Gastrocnemius medialis (tissue), 4 donors: ENCODE results near the gene FBLN2.

ENCODE experiments used
- CTCF ChIP-seq, 5 experiments: fragments of 450-650 bp in 3 of 5; fragments of 200-600 bp in 2 of 5; sonication (generic) in 2 of 5; IDR thresholded peaks in 4 of 5; conservative IDR thresholded peaks in 1 of 5; 1 replicate in 4 of 5; 2 replicates in 1 of 5; pipeline ENCODE4 v1.5.1; 2016 to 2019; ENCODE audit warnings: antibody characterized with exemption in 5 of 5, mild to moderate bottlenecking in 3 of 5, moderate library complexity in 3 of 5
- POLR2A ChIP-seq, 2 donors: fragments of 450-650 bp; IDR thresholded peaks; one replicate each; pipeline ENCODE4 v1.6.1; 2017; ENCODE audit warnings: antibody characterized with exemption in 2 of 2, mild to moderate bottlenecking in 2 of 2, moderate library complexity in 2 of 2

GRCh38 chr3:13651057-13651400, 102.1 kb downstream of the FBLN2 start:
- no peak for TF ChIP-seq POLR2A (IDR thresholded peaks at IDR 0.05)
- TF ChIP-seq CTCF (IDR thresholded peaks at IDR 0.05 in 4 of 5, conservative IDR thresholded peaks at IDR 0.05 in 1 of 5), result no peak
